Limb (tissue), 2 donors: ENCODE data around the gene LGALS3BP.
"Not testable (repeated sequence)": the region's sequence is repeated elsewhere in the genome, so short reads cannot be mapped to it uniquely, and the experiment has no call there.

Experiments
- DNase-seq, 2 donors: peaks; one replicate each; pipeline ENCODE4 v3.0.0-alpha.2; 2016; ENCODE audit errors: extremely low spot score in 2 of 2

The LGALS3BP gene, protein sequence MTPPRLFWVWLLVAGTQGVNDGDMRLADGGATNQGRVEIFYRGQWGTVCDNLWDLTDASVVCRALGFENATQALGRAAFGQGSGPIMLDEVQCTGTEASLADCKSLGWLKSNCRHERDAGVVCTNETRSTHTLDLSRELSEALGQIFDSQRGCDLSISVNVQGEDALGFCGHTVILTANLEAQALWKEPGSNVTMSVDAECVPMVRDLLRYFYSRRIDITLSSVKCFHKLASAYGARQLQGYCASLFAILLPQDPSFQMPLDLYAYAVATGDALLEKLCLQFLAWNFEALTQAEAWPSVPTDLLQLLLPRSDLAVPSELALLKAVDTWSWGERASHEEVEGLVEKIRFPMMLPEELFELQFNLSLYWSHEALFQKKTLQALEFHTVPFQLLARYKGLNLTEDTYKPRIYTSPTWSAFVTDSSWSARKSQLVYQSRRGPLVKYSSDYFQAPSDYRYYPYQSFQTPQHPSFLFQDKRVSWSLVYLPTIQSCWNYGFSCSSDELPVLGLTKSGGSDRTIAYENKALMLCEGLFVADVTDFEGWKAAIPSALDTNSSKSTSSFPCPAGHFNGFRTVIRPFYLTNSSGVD

DNA sequence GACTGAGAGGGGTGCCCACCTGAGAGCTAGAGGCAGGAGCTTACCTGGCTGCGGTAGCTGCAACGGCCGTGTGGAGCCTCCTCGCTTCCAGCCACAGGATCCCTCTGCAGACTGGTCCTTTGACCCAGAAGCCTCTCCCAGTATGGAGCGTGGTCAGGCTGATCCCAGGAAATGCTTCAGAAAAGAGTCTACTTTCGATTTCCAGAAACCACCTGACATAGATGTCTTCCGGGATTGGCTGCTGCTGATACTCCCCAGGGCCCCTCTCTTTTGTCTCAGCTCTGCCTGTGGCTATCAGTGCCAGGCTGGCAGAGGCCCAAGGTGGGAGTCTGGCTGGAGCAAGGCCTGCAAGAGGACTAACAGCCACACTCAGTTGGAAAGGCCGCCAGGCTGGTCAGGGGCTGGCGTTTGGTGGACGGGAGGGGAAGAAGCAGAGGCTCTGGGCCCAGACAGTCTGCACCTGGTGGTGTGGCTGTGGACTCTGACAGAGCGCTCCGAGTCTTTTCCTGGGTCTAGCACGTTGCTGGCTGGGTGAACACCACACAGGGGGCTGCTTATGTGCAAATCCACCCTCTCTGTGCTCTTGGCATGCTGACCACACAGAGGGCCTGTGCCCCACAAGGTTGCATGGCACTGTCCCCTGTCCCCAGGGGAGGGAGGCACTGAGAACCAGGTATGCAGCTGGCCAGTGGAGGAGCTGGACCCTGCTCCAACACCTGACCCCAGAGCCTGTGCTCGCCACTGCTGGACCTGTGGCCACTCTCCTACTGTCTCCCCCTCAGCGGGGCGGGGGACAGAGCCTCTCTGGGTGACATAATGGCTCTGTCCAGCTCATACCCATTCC is at the start of gene LGALS3BP:
TSS of gene LGALS3BP (minus strand) at position 144 of the 844 bp plus-strand sequence. CDS start 2,732 bp downstream, outside the sequence.
- DNase-seq, result peak in 1 of 2 donors; percentile 76

DNA sequence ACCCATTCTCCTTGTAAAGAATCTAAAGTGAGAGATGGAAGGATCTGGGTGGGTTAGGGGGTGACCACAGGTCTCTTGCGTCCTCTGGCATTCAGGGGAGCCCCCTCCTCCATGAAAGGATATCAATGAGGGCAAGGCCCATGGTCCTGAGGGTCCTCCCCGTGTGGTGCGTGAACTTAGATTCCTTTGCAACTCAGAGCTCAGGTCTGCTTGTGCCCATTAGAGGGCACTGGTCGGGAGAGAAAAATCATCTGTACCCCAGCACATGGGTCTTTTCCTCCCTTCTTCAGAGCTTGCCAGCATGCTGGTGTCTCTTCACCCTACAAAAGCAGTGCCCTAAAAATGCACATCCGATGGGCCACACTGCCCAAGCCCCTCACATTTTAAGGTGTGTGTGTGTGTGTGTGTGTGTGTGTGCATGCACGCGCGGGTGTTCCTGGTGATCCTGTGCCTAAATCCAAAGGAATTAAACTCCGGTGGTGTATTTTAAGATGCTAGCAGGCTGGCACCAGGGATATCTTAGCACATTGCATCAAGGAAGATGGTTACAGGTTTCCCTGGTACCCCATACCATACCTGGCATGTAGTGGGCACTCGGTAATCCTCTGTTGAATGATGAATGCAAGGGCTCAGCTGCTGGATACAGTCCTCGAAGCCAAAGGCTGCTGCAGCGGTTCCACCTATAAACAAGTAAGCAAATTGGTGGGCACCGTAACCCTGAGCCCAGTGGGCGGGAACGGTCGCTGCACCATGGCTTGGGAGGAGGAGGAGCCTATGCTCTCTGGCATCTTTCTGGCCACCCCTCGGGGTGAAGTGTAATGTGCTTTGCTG is 49.0 kb upstream of the LGALS3BP start:
- DNase-seq, result peak in 1 of 2 donors; percentile 21

DNA sequence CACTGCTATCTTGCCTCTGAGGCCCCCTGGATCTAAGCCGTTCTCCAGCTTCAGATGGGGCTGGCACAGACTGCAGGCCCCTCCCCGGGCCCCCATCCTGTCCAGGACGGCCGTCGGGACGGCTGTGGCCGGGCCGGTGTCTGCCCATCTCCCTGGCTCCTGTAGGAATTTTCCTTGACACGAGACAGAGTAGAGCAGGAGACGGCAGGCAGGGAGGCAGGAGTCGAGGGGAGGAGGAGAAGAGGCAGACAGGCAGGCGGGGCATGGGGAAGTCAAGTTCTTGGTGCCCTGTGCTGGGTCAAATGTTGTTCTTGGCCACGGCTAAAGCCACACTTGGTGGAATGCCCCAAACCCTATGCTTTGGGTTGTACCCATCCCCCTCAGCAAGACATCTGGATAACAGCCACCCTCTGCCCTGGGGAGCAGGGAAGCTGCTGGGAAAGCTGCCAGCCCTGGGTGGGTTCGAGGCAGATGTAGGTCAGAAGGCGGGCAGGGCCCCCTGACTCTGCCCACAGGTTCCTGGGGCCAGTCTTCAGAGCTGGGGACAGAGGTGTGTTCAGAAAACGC is 48.3 kb upstream of the LGALS3BP start:
- DNase-seq, result no peak

DNA sequence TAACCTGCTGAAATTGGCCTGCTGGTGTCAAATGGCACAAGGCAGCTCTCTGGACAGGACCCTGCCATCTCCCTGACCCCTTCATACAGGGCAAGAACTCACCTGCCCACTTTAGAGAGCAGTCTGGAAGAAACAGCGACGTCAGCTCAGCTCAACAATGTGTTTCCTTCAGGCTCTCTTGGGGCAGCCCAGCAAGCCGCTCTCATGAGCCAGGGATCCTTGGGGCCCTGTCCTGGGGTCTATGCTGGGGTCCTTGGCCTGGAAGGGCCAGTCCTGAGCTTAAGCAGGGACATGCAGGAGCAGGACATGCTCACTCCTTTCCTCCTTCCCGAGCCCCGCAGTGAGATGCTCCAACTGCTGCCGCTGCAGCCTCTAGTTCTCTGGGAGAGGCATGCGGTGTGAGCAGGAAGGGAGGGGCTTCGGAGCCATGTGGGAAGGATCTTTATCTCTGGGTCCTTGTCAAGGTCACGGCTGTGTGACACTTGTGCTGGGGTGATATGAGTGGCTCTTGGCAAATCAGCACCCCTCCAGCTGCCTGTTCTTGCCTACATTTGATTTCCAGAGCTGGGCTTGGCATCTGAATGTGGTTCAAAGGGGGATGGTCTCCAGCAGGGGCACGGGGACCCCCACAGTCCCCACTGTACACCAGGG is 47.7 kb upstream of the LGALS3BP start:
- no peak for DNase-seq

DNA sequence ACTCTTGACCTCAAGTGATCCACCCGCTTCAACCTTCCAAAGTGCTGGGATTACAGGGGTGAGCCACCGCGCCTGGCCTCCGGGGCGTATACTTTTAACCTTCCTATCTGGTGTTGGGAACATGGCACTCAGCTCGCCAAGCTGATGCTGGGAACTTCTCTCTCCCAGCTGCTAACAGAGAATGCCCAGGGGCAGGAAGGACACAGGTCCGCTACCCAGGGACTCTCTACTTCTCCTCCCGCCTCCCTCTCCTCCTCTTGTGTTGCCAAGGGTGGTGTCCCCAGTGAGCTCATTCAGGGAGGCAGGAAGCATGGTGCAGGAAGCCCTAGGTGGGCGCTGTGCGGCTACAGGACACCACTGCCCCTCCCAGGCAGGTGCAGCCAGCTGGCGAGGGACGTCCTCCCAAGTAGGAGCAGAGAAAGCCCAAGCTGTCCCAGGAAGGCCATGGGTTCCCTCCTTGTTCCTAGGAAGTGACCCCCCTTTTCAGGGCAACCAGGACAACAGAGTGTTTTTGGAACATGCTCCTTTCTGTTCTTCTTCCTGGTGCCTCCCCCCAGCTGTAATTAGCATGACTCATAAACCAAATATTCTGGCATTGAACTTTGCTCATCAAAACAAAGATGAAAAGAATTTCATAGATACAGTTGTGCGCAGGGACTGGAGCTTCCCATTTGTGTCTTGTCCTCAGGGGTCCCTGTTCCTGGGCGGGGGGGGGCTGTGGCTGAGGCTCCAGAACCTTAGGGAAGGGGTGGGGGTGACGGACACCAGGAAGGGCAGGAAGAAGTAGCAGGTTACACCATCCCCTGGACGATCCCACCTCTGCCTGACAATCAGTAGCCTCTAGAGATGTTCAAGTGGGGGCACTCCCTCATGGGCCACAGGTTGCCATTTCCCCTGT is 46.9 kb upstream of the LGALS3BP start:
- DNase-seq, result no peak

DNA sequence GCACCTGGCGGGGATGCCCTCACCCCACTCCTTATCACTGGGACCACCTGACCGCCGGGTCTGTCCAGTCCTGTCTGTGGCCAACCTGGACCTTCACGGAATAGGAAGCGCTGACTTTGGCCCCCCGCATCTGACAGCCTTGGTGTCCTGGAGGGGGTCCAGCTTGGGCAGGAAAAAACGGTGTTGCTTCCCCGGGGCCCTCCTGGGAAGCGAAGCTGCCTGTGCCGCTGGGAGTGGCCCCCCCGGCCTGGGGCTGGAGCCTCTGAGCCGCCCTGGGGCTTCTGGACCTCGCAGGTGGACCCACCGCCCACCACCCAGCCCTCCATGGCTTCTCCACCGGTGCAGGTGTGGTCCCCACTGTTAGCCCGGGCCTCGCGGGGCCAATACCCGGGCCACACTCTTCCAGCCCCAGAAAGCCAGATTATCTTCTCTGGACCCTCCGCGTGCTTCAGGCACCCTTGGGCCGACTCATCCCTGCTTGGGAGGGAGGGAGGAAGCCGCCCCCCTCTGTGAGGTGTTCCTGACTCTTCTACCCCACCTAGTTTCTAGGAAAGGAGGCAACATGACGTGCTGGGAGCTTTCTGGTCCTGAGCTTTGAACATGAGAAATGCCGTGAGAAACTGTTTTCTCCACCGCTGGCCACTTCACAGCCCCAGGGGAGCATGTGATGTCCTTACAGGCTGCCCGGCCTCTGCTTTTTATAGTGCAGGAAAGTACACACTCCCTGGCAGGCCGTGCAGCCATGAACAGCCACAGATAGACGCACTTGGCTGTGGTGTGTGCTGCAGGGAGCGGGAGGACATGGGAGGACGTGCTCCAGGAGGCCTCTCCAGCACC is 45.4 kb upstream of the LGALS3BP start:
- DNase-seq, result no peak

DNA sequence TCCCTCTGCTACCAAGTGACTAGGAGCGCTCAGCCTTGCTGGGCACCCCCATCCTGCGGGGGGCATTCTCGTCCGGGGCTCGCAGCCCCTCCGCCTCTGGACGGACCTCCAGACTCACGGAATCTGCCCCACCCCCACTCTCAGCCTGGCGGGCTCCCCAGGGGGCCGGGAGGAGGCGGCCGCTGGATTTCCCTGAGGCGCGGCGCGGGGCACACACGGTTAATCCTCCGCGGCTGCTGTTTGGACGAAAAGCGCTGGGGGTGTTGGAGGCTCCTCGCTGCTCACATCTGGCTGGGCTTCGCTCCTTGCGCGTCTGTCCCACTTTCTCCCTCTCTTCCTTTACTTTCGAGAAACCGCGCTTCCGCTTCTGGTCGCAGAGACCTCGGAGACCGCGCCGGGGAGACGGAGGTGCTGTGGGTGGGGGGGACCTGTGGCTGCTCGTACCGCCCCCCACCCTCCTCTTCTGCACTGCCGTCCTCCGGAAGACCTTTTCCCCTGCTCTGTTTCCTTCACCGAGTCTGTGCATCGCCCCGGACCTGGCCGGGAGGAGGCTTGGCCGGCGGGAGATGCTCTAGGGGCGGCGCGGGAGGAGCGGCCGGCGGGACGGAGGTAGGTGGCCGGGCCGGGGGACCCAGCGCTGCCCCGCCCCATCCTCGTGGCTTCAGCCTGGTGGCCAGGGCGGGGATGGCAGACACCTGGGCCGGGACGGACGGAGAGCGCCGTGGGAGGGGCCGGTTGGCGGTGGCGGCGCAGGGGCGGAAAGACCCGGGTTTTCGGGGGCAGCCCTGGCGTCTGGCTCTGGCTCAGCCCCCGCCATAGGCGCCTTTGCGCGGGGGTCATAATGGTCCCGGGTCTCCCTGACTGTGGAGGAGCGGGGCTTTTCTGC is 44.4 kb upstream of the LGALS3BP start, which contains the start of gene C1QTNF1:
TSS of gene C1QTNF1 (plus strand) at position 284 of the 886 bp plus-strand sequence. CDS start 19,800 bp downstream, outside the sequence.
- peak; percentile 70 to 71 for DNase-seq

DNA sequence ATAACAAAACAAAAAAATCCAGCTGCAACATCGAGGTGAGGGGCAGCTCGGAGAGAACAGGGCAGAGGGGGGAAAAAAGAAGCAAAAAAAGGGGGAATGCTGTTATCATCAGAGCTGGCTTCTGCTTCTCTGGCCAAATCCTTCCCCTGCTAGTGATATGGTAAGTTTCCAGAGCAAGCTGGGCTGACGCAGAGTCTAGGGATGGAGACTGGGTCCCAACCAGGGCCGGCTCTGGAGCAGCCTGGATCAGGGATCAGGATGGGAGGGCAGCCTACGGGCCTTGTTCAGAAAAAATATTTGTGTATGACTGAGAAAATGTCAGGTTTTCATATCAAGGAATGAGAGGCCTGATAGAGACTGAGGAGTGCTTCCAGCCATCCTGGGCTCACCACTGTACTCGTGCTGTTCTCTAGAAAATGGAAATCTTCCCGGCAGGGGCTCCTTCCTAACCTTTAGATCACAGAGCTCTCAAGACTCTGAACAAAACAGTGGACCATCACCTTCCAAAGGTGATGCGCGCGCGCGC is 43.5 kb upstream of the LGALS3BP start:
- DNase-seq, result no peak

DNA sequence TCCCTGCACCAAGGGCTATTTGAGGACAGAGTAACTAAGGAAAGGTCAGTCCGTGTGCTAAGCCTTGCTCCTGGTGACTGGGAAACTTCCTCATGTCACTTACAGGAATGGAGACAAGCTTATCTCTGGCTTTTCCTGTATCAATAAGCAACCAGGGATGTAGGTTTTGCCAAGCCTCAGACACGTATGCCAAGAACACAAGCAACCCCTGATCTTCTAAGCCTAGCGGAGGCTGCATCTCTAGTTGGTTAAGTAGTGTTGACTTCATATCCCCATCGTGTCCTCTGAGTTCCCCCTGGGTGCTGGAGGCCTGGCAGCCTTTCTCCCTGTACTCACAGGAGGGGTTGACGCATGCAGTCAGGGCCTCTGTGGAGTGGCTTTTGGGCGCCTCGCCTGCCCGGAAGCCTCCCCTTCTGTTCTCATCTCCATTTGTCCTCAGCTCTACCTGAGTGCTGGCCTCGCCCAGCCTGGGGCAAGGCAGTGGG is 42.8 kb upstream of the LGALS3BP start:
- DNase-seq, result no peak

DNA sequence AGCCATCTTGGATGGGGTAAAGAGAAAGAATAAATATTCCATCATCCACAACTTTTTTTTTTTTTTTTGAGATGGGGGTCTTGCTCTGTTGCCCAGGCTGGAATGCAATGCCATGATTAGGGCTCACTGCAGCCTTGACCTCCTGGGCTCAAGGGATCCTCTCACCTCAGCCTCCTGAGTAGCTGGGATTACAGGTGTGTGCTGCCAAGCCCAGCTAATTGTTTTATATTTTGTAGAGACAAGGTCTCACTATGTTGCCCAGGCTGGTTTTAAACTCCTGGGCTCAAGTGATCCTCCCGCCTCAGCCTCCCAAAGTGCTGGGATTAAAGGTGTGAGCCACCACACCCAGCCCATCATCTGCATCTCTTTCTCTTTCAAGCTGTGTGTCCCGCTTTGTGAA is 42.2 kb upstream of the LGALS3BP start:
- DNase-seq, result not testable (repeated sequence)

DNA sequence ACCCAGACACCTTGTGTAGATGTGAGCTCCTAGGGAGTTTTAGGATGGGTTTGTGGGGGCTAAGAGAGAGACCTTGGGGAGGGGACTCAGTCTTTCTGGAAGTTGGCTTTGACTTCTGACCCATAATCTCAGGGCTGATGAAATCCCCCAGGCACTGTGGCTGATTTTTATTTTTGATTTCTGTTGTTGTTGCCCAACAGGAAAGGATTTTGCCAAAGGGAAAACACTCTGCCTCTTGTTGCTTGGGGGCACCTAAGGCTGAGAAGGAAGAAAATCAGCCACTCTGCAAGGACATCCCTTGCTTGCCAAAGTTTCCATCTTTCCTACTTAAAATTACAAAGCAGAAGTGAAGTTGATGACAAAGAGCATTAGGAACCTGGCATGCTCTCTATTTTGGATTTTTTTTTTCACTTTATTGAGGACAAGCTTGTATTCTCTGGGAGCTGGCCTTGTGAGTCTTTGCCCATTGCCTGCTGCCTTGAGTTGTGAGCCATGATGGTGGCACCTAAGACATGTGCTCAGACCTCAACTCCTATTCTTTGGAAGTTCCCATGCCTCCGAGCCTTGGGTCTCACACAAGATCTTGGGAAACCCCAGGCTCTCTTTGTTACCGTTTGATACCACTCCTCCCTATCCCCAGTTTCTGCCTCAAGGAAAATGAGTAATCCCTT is 41.0 kb upstream of the LGALS3BP start:
- DNase-seq, result no peak

DNA sequence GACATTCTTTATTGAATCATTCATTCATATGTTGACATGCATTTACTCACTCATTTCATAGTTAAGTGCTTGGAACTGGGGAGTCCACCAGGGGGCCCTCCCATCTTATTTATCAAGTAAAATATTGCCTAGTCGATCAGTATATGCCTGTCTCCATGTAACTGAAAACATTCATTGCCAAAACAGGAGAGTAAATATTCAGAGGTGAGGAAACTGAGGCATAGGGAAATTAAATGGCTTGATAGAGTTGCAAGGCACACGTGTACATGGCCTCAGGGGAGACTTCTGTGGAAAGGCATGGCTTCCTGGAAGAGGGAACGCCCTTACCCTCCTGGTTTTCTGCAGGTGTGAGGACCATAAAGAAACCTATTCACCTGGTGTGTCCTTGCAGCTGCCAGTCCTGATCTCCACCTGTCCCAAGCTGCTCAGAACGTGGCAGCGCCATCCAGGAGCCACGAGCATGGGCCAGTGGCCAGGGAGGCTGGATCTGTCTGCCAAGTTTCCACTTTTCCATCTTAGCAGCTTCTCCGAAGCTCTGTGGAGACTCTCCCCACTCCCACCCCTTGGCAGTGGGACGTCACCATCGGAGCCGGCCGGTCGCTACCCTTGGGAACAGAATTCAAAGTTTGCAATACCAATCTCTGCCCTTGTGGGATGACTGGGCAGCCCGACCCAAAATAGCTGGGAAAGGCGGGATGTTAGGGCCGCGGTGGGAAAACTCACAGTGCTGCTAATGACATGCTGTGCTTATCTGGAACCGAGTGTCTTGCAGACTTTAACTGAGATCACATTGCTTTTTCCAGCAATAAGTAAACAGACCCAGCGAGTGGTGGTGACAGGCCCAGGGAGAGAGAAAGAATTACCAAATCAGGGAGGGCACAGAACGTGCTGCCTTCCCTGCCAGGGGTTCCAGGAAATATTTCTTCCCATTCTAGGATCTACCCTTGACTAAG is 40.2 kb upstream of the LGALS3BP start:
- DNase-seq, result peak; percentile 60 to 65

DNA sequence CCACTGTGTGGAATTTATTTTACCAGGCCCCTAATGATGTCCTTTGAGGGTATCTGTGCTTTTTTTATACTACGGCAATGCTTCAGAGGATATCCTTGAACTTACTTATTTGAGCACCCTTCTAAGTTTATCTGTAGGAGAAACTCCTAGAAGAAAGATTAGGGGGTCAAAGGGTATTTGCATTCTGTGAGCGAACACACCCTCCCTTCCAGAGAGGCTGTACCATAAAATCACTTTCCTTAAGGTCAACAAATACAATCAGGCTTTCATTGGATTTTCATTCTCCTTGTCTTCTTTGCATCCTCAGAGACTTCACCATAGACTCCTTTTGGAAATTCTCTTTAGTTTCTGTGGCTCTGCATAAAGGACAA is 39.5 kb upstream of the LGALS3BP start:
- no peak for DNase-seq

DNA sequence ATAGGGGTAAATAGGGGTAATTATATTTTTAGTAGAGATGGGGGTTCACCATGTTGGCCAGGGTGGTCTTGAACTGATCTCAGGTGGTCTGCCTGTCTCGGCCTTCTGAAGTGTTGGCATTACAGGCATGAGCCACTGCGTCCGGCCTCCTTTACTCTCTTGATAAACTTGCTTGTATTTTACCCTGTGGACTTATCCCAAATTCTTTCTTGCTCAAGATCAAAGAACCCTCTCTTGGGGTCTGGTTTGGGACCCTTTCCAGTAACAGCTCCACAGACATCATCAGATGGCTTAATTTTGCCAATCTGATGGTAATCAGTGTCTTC is 38.6 kb upstream of the LGALS3BP start:
- DNase-seq, result no peak
